Common myeloid progenitor, CD34-positive (primary cell): ENCODE data around the gene CDH4.

ENCODE experiments used
- CTCF ChIA-PET: fragments of 350-600 bp; sonication (Branson Sonifier 250); formaldehyde crosslinking; loops from one replicate; lab custom pipeline; 2021; ENCODE audit warnings: antibody characterized with exemption; lab: Charles Lee
- POLR2A ChIA-PET: fragments of 350-600 bp; sonication (Branson Sonifier 250); formaldehyde crosslinking; loops from one replicate; lab custom pipeline; 2021; ENCODE audit warnings: antibody characterized with exemption; lab: Charles Lee
- DNase-seq, 3 donors: peaks; one replicate each; pipeline versions ENCODE4 v3.0.0 to v3.0.0-alpha.2; 2013
- H3K27ac ChIP-seq, 2 experiments: 1 replicate in 1 of 2; 2 replicates in 1 of 2; pipeline ENCODE4 v1.7.0; 2013; ENCODE audit warnings: inconsistent platforms in 2 of 2, low read length in 2 of 2, mild to moderate bottlenecking in 2 of 2, low read depth in 1 of 2, moderate library complexity in 1 of 2; ENCODE audit not compliant: severe bottlenecking in 2 of 2, insufficient read depth in 1 of 2, poor library complexity in 1 of 2
- H3K27me3 ChIP-seq, 5 experiments: replicated peaks in 2 of 5; 1 replicate in 3 of 5; 2 replicates in 2 of 5; pipeline versions ENCODE4 v1.6.1 to v1.7.0; 2013; ENCODE audit warnings: low read length in 4 of 5, mild to moderate bottlenecking in 2 of 5, moderate library complexity in 2 of 5, inconsistent platforms in 1 of 5; ENCODE audit not compliant: insufficient read depth in 5 of 5, control insufficient read depth in 4 of 5
- H3K36me3 ChIP-seq, 4 experiments: 1 replicate in 2 of 4; 2 replicates in 2 of 4; pipeline versions ENCODE4 v1.6.1 to v1.7.0; 2013; ENCODE audit warnings: low read length in 3 of 4, control low read depth in 1 of 4, mild to moderate bottlenecking in 1 of 4; ENCODE audit not compliant: control insufficient read depth in 4 of 4, insufficient read depth in 4 of 4
- H3K4me1 ChIP-seq, 4 experiments: 1 replicate in 3 of 4; 2 replicates in 1 of 4; pipeline versions ENCODE4 v1.6.1 to v1.7.1; 2013; ENCODE audit warnings: low read length in 3 of 4, mild to moderate bottlenecking in 3 of 4, control low read depth in 1 of 4, inconsistent platforms in 1 of 4, moderate library complexity in 1 of 4; ENCODE audit not compliant: control insufficient read depth in 4 of 4, insufficient read depth in 4 of 4; ENCODE audit errors: control extremely low read depth in 1 of 4
- H3K4me3 ChIP-seq, 7 experiments: 1 replicate in 4 of 7; 2 replicates in 3 of 7; pipeline versions ENCODE4 v1.5.1 to v1.7.0; 2013; ENCODE audit warnings: mild to moderate bottlenecking in 7 of 7, low read length in 6 of 7, moderate library complexity in 6 of 7, inconsistent platforms in 2 of 7, low read depth in 2 of 7, control low read depth in 1 of 7; ENCODE audit not compliant: insufficient read depth in 4 of 7, control insufficient read depth in 1 of 7; ENCODE audit errors: extremely low read depth in 1 of 7
- H3K9me3 ChIP-seq, 5 experiments: 1 replicate in 4 of 5; 2 replicates in 1 of 5; pipeline versions ENCODE4 v1.6.1 to v1.7.1; 2013; ENCODE audit warnings: low read length in 4 of 5, mild to moderate bottlenecking in 2 of 5, inconsistent platforms in 1 of 5, low read depth in 1 of 5, moderate library complexity in 1 of 5; ENCODE audit not compliant: control insufficient read depth in 4 of 5, insufficient read depth in 2 of 5; ENCODE audit errors: control extremely low read depth in 1 of 5
- WGBS: methylation state at CpG from one replicate; pipeline ENCODE4 v1.1.5; 2013; ENCODE audit not compliant: insufficient coverage; 5-methylcytosine and 5-hydroxymethylcytosine counted together

The CDH4 gene

DNA sequence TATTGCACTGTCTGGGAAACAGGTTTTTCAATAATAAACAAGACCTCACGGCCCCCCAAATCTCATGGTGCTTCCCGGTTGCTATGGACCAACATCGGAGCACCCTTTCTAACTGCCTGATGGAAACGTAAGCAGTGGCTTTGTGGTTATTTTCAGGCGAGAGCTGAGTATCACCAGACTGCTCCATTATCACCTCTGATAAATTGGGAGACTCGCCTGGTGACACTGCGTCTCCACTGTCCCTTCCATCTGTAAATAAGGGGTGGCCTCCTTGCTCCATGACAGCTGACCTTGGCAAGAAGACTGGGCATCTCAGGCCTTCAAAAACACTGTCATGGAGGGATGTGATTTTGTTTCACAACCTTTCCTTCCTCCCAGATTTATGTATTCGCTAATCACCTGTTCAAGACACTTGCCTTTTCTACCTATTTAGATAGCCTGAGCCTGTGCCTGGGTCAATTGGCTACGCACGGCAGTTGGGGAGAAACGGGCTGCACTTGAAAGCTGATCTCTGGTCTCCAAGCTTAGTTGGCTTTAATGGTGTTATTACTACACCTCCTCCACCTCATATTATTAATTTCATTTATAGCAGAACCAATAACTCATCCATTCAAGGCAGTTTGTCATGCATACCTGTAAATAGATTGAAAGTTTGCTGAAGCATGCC is 17.7 kb upstream of the CDH4 start:
- ChIA-PET POLR2A (no interaction called here), CTCF (interaction anchor here (1.2 to 1.4 kb wide), 2 partner anchors 15 to 19 kb away, joined by 3 read pairs; no protein-coding TSS in a partner anchor)
- Histone ChIP-seq H3K9me3 (peaks cover 0 to 2% (median 0%) of the 10 kb centered on the region in 5 experiments), H3K4me3 (no peak overlapping the region), H3K27ac (no peak overlapping the region), H3K36me3 (no peaks in the 10 kb centered on the region), H3K4me1 (no peaks in the 10 kb centered on the region), H3K27me3 (peaks cover 0 to 23% (median 7%) of the 10 kb centered on the region in 5 experiments)
- DNase-seq = no peak
- WGBS = 93% methylated on average over 11 of the region's 11 CpGs

DNA sequence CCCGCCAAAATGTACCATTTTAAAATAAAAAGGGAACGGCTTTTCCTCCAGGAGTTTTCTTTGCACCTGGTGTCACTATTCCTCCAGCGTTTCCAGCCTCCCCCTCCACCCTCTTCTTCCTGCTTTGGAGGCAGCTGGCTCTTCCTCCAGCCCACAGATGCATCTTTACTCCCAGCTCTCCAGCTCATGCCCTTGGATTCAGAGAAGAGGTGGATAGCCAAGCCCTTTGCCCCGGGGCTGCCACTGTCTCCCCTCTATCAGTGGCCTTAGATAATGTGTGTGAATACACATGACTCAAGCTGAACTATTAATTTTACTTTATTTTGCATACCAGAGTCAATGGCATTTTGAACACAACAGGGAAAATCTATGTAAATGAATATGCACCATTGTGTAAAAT is 15.3 kb upstream of the CDH4 start:
- WGBS = 58% methylated on average over 3 of the region's 4 CpGs
- H3K36me3 ChIP-seq = no peaks in the 10 kb centered on the region
- ChIA-PET CTCF (no interaction called here), POLR2A (no interaction called here)
- peaks cover 0 to 11% (median 5%) of the 10 kb centered on the region in 5 experiments for H3K9me3 ChIP-seq
- DNase-seq = no peak
- no peak overlapping the region for H3K27ac ChIP-seq
- peaks cover 0 to 24% (median 7%) of the 10 kb centered on the region in 5 experiments for H3K27me3 ChIP-seq
- no peaks in the 10 kb centered on the region for H3K4me1 ChIP-seq
- no peak overlapping the region for H3K4me3 ChIP-seq

GRCh38 chr20:61238813-61239212 is 13.2 kb upstream of the CDH4 start:
- no peaks in the 10 kb centered on the region for H3K36me3 ChIP-seq
- 56% methylated on average over 4 of the region's 4 CpGs for WGBS
- no peak overlapping the region for H3K27ac ChIP-seq
- peaks cover 0 to 14% (median 5%) of the 10 kb centered on the region in 5 experiments for H3K9me3 ChIP-seq
- CTCF ChIA-PET = no interaction called here
- POLR2A ChIA-PET = no interaction called here
- DNase-seq = no peak
- H3K4me3 ChIP-seq = no peak overlapping the region
- no peaks in the 10 kb centered on the region for H3K4me1 ChIP-seq
- peaks cover 0 to 25% (median 7%) of the 10 kb centered on the region in 5 experiments for H3K27me3 ChIP-seq

- POLR2A ChIA-PET = interaction anchor here (0.6 kb wide), 1 partner anchor 27 kb away, joined by 3 read pairs; no protein-coding TSS in a partner anchor
- H3K4me3 ChIP-seq = no peak overlapping the region
- H3K4me1 ChIP-seq = no peaks in the 10 kb centered on the region
- H3K9me3 ChIP-seq = peaks cover 0 to 14% (median 5%) of the 10 kb centered on the region in 5 experiments
- H3K27ac ChIP-seq = no peak overlapping the region
- H3K36me3 ChIP-seq = no peaks in the 10 kb centered on the region
- peaks cover 0 to 22% (median 3%) of the 10 kb centered on the region in 5 experiments for H3K27me3 ChIP-seq
- no peak for DNase-seq
- 85% methylated on average over 3 of the region's 3 CpGs for WGBS
- CTCF ChIA-PET = interaction anchor here (0.8 to 2.7 kb wide), 3 partner anchors 9 to 22 kb away, joined by 3 to 11 read pairs (median 4); no protein-coding TSS in a partner anchor
Observed at GRCh38 chr20:61240814-61241213, 11.2 kb upstream of the CDH4 start.

- POLR2A ChIA-PET = no interaction called here
- peaks cover 0 to 30% (median 6%) of the 10 kb centered on the region in 5 experiments for H3K27me3 ChIP-seq
- peaks cover 0 to 14% (median 5%) of the 10 kb centered on the region in 5 experiments for H3K9me3 ChIP-seq
- DNase-seq = no peak
- H3K4me3 ChIP-seq = no peak overlapping the region
- CTCF ChIA-PET = no interaction called here
- 78% methylated on average over 7 of the region's 8 CpGs for WGBS
- no peaks in the 10 kb centered on the region for H3K36me3 ChIP-seq
- H3K4me1 ChIP-seq = no peaks in the 10 kb centered on the region
- no peak overlapping the region for H3K27ac ChIP-seq
Observed at GRCh38 chr20:61244213-61244612, 7.8 kb upstream of the CDH4 start.

- Histone ChIP-seq H3K4me1 (no peaks in the 10 kb centered on the region), H3K36me3 (no peaks in the 10 kb centered on the region), H3K27ac (no peak overlapping the region), H3K9me3 (peaks cover 0 to 4% (median under 1%) of the 10 kb centered on the region in 5 experiments), H3K4me3 (no peak overlapping the region), H3K27me3 (peaks cover 0 to 46% (median 16%) of the 10 kb centered on the region in 5 experiments)
- ChIA-PET POLR2A (no interaction called here), CTCF (interaction anchor here (1.0 kb wide), 1 partner anchor 17 kb away, joined by 3 read pairs; no protein-coding TSS in a partner anchor)
- DNase-seq = no peak
- WGBS = 85% methylated on average over 7 of the region's 7 CpGs
Observed at GRCh38 chr20:61246269-61246668, 5.8 kb upstream of the CDH4 start.

DNA sequence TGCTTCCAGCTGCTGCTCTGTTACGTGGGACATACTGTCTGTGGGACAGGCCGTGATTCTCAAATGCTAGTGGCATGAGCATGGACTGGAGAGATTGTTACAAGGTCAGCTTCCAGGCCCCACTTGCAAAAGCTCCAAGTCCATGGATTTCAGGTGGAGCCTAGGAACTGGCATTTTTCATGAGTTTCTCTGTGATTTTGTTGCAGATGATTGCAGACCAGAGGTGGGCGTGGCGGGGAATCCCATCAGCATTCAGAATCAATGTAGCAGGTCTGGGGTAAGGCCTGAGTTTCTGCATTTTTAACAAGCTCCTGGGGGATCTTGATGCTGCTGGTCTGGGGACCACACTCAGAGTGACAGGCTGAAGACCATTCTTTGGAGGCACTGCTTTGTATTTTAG is 2.4 kb upstream of the CDH4 start:
- no peak for DNase-seq
- WGBS = 77% methylated on average over 4 of the region's 4 CpGs
- CTCF ChIA-PET = interaction anchor here (1.2 to 2.3 kb wide), 4 partner anchors 9 to 21 kb away, joined by 3 to 7 read pairs (median 4); no protein-coding TSS in a partner anchor
- H3K36me3 ChIP-seq = no peaks in the 10 kb centered on the region
- H3K4me1 ChIP-seq = peaks cover 0 to 26% (median 16%) of the 10 kb centered on the region in 4 experiments
- no peak overlapping the region for H3K4me3 ChIP-seq
- no peaks in the 10 kb centered on the region for H3K9me3 ChIP-seq
- POLR2A ChIA-PET = no interaction called here
- H3K27me3 ChIP-seq = peaks cover 0 to 63% (median 30%) of the 10 kb centered on the region in 5 experiments
- H3K27ac ChIP-seq = no peak overlapping the region
